Thyroid gland (tissue), 4 donors: ENCODE measurements around the gene CD96. TPM values are rescaled to one million over a fixed set of nuclear protein-coding genes. Genes with fewer than 3 reads are reported as not detected.
"Not testable (repeated sequence)": the region's sequence is repeated elsewhere in the genome, so short reads cannot be mapped to it uniquely, and the experiment has no call there.

Experiments used
- DNase-seq, 2 donors: peaks; one replicate each; pipeline ENCODE4 v3.0.0-alpha.2; 2019
- H3K27ac ChIP-seq, 3 donors: fragments of 200-600 bp; sonication (generic); 1 replicate in 2 of 3; 2 replicates in 1 of 3; pipeline ENCODE4 v1.5.1; 2016 to 2019; ENCODE audit warnings: mild to moderate bottlenecking in 1 of 3, moderate library complexity in 1 of 3
- H3K27me3 ChIP-seq: fragments of 200-600 bp; sonication (generic); one replicate; pipeline ENCODE4 v1.5.1; 2019
- H3K36me3 ChIP-seq, 2 donors: fragments of 200-600 bp; sonication (generic); one replicate each; pipeline ENCODE4 v1.5.1; 2016 to 2019
- H3K4me1 ChIP-seq, 2 donors: fragments of 200-600 bp; sonication (generic); one replicate each; pipeline ENCODE4 v1.5.1; 2017 to 2019
- H3K4me3 ChIP-seq, 3 donors: fragments of 200-600 bp; sonication (generic); replicated peaks in 1 of 3; 1 replicate in 2 of 3; 2 replicates in 1 of 3; pipeline ENCODE4 v1.5.1; 2016; ENCODE audit warnings: mild to moderate bottlenecking in 1 of 3
- H3K9me3 ChIP-seq: fragments of 200-600 bp; sonication (generic); one replicate; pipeline ENCODE4 v1.5.1; 2017
- POLR2A ChIP-seq, 2 donors: fragments of 450-650 bp; IDR thresholded peaks; one replicate each; pipeline ENCODE4 v1.6.1; 2017; ENCODE audit warnings: antibody characterized with exemption in 2 of 2, mild to moderate bottlenecking in 2 of 2, moderate library complexity in 1 of 2
- WGBS, 2 donors: methylation state at CpG; one replicate each; pipeline ENCODE4 v1.1.5; 2017; 5-methylcytosine and 5-hydroxymethylcytosine counted together
- intact Hi-C: fragments of 100-400 bp; cut with DNase I; formaldehyde crosslinking; loops from one replicate; pipeline ENCODE4 v1.15.1; 2023
- total RNA-seq, 4 donors: library from RNA; depleted of rRNA; stranded (reverse); fragments of >200 nt; gene quantifications; one replicate each; pipeline ENCODE4 v1.2.3, GENCODE V29; 2016
- TF ChIP-seq, protein P1 (sequence below), 6 experiments: fragments of 200-600 bp in 3 of 6; fragments of 450-650 bp in 3 of 6; sonication (generic) in 3 of 6; IDR thresholded peaks; one replicate each; pipeline ENCODE4 v1.5.1; 2016 to 2019; ENCODE audit warnings: antibody characterized with exemption in 6 of 6, mild to moderate bottlenecking in 2 of 6, inconsistent platforms in 1 of 6, moderate library complexity in 1 of 6

CD96 gene
- total RNA-seq, 4 donors from 2014 or later = 2.8 to 4.6 (median 3.7) TPM

- Histone ChIP-seq H3K9me3 (no peaks in the 10 kb centered on the region), H3K36me3 (no peaks in the 10 kb centered on the region), H3K27me3 (no peaks in the 10 kb centered on the region), H3K4me1 (no peaks in the 10 kb centered on the region), H3K4me3 (no peak overlapping the region), H3K27ac (no peak overlapping the region)
- TF ChIP-seq, protein P1, sequence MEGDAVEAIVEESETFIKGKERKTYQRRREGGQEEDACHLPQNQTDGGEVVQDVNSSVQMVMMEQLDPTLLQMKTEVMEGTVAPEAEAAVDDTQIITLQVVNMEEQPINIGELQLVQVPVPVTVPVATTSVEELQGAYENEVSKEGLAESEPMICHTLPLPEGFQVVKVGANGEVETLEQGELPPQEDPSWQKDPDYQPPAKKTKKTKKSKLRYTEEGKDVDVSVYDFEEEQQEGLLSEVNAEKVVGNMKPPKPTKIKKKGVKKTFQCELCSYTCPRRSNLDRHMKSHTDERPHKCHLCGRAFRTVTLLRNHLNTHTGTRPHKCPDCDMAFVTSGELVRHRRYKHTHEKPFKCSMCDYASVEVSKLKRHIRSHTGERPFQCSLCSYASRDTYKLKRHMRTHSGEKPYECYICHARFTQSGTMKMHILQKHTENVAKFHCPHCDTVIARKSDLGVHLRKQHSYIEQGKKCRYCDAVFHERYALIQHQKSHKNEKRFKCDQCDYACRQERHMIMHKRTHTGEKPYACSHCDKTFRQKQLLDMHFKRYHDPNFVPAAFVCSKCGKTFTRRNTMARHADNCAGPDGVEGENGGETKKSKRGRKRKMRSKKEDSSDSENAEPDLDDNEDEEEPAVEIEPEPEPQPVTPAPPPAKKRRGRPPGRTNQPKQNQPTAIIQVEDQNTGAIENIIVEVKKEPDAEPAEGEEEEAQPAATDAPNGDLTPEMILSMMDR (IDR thresholded peaks at IDR 0.05) = no peak
- no peak for TF ChIP-seq POLR2A (IDR thresholded peaks at IDR 0.05)
- no peak for DNase-seq
- 84 to 88% methylated on average over 4 of the region's 4 CpGs for WGBS, 2 donors
- intact Hi-C loops = no loop called here
Measured at GRCh38 chr3:111509308-111509707, 32.7 kb upstream of the CD96 start.

- Histone ChIP-seq H3K27me3 (no peaks in the 10 kb centered on the region), H3K4me1 (peaks cover 0 to 9% of the 10 kb centered on the region in 2 donors), H3K27ac (no peak overlapping the region), H3K4me3 (no peak overlapping the region), H3K9me3 (no peaks in the 10 kb centered on the region), H3K36me3 (no peaks in the 10 kb centered on the region)
- 21 to 43% methylated on average over 4 of the region's 4 CpGs for WGBS, 2 donors
- intact Hi-C loops = no loop called here
- DNase-seq = peak; percentile 7 to 8
- TF ChIP-seq, protein P1 (IDR thresholded peaks at IDR 0.05) = no peak
- TF ChIP-seq POLR2A (IDR thresholded peaks at IDR 0.05) = no peak
Measured at GRCh38 chr3:111517801-111518200, 24.2 kb upstream of the CD96 start.

DNA sequence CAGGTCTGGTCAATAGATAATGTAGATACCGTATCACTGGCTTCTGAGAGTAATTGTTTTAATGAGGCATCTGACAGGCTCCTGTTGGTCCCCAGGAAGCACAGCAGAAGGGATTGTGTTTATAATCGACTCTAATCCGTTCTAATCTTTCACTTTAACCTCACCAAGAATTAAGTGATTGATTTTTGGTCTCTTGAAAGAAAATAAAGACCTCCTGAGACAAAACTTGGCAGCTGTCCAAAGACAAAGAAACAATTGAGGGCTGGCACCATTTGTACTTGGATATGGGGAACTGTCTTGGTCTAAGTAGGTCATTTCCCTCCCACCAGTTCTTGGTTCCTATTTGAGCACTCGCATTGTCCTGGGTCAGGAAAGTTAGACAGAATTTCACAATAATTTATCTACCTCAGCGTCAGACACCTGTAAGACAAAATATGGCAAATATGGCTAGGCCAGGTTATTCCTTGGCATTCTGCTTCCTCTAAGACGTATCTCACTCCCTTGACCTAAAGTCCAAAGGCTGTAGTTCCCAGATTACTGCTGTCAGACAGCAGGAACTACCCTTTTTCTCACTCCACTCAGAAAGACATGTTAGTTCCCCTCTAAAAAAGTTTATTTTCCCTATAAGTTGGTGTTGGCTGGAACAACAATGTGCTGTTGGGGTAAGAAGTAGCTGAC is 22.7 kb upstream of the CD96 start:
- Histone ChIP-seq H3K9me3 (no peaks in the 10 kb centered on the region), H3K4me3 (no peak overlapping the region), H3K27ac (no peak overlapping the region), H3K27me3 (no peaks in the 10 kb centered on the region), H3K36me3 (no peaks in the 10 kb centered on the region), H3K4me1 (peaks cover 0 to 9% of the 10 kb centered on the region in 2 donors)
- TF ChIP-seq, protein P1 (IDR thresholded peaks at IDR 0.05) = no peak
- TF ChIP-seq POLR2A (IDR thresholded peaks at IDR 0.05) = no peak
- intact Hi-C loops = no loop called here
- no peak for DNase-seq
- 82 to 87% methylated on average over 6 of the region's 6 CpGs for WGBS, 2 donors

GRCh38 chr3:111521891-111522290 is 20.1 kb upstream of the CD96 start:
- H3K36me3 ChIP-seq = no peaks in the 10 kb centered on the region
- H3K4me3 ChIP-seq = no peak overlapping the region
- no peak for DNase-seq
- peaks cover 0 to 9% of the 10 kb centered on the region in 2 donors for H3K4me1 ChIP-seq
- H3K27me3 ChIP-seq = no peaks in the 10 kb centered on the region
- no peak for TF ChIP-seq POLR2A (IDR thresholded peaks at IDR 0.05)
- TF ChIP-seq, protein P1 (IDR thresholded peaks at IDR 0.05) = no peak
- H3K27ac ChIP-seq = no peak overlapping the region
- intact Hi-C loops = no loop called here
- H3K9me3 ChIP-seq = no peaks in the 10 kb centered on the region
- 78 to 82% methylated on average over 3 of the region's 3 CpGs for WGBS, 2 donors

- DNase-seq, intact Hi-C loops: not testable (repeated sequence)
- 90 to 100% methylated on average over 1 of the region's 1 CpG for WGBS, 2 donors
Measured at GRCh38 chr3:111524486-111524885, 17.5 kb upstream of the CD96 start.

More at GRCh38 chr3:111524486-111524885, 17.5 kb upstream of the CD96 start:
- not testable (repeated sequence) for H3K36me3 ChIP-seq, H3K4me1 ChIP-seq, H3K27me3 ChIP-seq, H3K9me3 ChIP-seq, H3K27ac ChIP-seq, H3K4me3 ChIP-seq
